ENCODE results near the gene NUP93.

DNA sequence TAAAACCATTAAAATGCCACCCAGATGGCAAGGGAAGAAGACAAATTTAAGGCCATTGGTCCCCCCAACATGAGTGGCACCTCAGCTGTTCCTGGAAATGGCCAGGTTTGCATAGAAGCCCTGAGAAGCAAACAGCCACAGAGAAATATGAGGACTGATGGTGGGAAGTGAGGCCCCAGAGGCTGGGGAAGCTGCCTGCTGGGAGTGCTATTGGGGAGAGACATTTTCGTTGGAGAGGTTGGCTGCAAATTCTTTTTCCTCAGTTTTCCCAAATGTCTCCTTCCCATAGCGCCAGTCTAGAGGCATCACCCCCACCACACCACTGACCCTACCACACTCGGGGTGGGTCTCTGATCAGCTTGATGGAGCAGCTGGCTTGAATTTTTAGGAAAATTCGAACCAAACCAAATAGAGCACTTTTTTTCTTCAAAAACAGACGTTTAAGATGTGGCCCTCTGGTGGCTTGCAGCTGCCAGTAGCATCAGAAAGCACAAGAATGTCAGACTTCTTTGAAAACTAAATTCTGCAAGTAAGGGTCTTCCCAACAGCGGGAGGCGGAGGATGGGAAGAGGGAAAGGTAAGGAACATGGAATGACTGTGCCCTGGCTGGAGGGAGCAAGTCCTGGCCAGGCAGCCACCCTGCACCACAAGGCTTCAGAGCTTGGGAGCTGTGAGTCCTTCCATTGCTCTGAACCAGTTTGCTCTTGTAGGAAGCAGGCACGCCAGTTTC lies 121.9 kb downstream of the NUP93 start:
- TF ChIP-seq POLR2AphosphoS5 (IDR thresholded peaks at IDR 0.05; ENCODE audit: low read depth, low read length) (no peak), HDAC6 (IDR thresholded peaks at IDR 0.05; ENCODE audit: low read depth, low read length) (no peak), ASH2L (IDR thresholded peaks at IDR 0.05; ENCODE audit: low read length) (no peak), HDAC2 (IDR thresholded peaks at IDR 0.05; ENCODE audit: borderline replicate concordance in 1 of 2, low read depth in 2 of 2, low read length in 2 of 2) (no peak), GABPA (IDR thresholded peaks at IDR 0.05; ENCODE audit: borderline replicate concordance, insufficient read depth, low read length) (no peak), KDM5A (IDR thresholded peaks at IDR 0.05; ENCODE audit: low read length) (no peak)
- TF ChIP-seq, protein P1, sequence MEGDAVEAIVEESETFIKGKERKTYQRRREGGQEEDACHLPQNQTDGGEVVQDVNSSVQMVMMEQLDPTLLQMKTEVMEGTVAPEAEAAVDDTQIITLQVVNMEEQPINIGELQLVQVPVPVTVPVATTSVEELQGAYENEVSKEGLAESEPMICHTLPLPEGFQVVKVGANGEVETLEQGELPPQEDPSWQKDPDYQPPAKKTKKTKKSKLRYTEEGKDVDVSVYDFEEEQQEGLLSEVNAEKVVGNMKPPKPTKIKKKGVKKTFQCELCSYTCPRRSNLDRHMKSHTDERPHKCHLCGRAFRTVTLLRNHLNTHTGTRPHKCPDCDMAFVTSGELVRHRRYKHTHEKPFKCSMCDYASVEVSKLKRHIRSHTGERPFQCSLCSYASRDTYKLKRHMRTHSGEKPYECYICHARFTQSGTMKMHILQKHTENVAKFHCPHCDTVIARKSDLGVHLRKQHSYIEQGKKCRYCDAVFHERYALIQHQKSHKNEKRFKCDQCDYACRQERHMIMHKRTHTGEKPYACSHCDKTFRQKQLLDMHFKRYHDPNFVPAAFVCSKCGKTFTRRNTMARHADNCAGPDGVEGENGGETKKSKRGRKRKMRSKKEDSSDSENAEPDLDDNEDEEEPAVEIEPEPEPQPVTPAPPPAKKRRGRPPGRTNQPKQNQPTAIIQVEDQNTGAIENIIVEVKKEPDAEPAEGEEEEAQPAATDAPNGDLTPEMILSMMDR (IDR thresholded peaks at IDR 0.05; ENCODE audit: control extremely low read depth in 1 of 3, insufficient read depth in 1 of 3, low read depth in 1 of 3, low read length in 3 of 3) = peak in 2 of 3 experiments; percentile 48 to 69; a peak in 3 of 4 replicates
- TF ChIP-seq, protein P2, sequence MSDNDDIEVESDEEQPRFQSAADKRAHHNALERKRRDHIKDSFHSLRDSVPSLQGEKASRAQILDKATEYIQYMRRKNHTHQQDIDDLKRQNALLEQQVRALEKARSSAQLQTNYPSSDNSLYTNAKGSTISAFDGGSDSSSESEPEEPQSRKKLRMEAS (IDR thresholded peaks at IDR 0.05) = no peak

All from H1 (cell line).